ENCODE measurements around the gene TOP3A. TPM values are rescaled to one million over a fixed set of nuclear protein-coding genes. Genes with fewer than 3 reads are reported as not detected.

The TOP3A gene
- total RNA-seq, 1 experiment from 2014 or later, result 56.1 TPM

DNA sequence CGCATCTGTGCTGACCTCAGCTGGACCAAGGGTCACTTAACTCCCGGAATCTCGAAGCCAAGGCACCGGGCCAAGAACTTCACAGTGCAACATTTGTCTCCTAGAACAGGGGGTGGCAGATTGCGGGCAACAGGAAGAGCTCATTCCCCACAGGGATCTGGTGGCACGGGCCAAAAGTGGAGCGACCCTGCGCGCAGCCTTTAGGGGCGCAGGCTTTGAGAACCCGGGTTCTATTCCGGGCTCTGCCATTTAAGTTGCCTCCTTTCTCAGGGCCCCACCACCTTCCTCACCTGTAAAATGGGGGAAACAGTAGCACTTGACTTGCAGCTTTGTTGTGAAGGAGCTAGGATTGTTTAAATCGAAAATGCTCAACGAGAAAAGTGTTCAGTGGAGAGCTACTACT, 47.9 kb upstream of the TOP3A start:
- Mint-ChIP-seq H3K27me3 (ENCODE audit: low read depth) (no peaks in the 10 kb centered on the region), H3K36me3 (peaks cover 8% of the 10 kb centered on the region; the same call in 1 of the 2 replicates), H3K27ac (peak overlapping the region; percentile 27; the same call in 1 of the 2 replicates), H3K4me1 (peaks cover 12% of the 10 kb centered on the region), H3K4me3 (peak overlapping the region; percentile 84), H3K9me3 (no peaks in the 10 kb centered on the region)
- DNase-seq (ENCODE audit: low spot score) (no peak), ATAC-seq (peak; percentile 2; the same call in 1 of the 2 replicates)
- POLR2A ChIA-PET, result interaction anchor here (0.9 to 1.5 kb wide), 2 partner anchors 9 to 139 kb away, joined by 3 to 4 read pairs; no protein-coding TSS in a partner anchor
- TF ChIP-seq TP53 (CRISPR knock-in tag; IDR thresholded peaks at IDR 0.05) (no peak), ZNF138 (CRISPR knock-in tag; conservative IDR thresholded peaks at IDR 0.05) (no peak), SMAD4 (CRISPR knock-in tag; IDR thresholded peaks at IDR 0.05) (no peak), JAZF1 (CRISPR knock-in tag; IDR thresholded peaks at IDR 0.05) (no peak), NFYB (CRISPR knock-in tag; conservative IDR thresholded peaks at IDR 0.05; ENCODE audit: low read depth) (no peak), ZNF317 (CRISPR knock-in tag; IDR thresholded peaks at IDR 0.05; ENCODE audit: borderline replicate concordance, low read depth) (no peak), ZNF416 (CRISPR knock-in tag; IDR thresholded peaks at IDR 0.05) (no peak)
- TF ChIP-seq, protein P1, sequence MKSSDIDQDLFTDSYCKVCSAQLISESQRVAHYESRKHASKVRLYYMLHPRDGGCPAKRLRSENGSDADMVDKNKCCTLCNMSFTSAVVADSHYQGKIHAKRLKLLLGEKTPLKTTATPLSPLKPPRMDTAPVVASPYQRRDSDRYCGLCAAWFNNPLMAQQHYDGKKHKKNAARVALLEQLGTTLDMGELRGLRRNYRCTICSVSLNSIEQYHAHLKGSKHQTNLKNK (CRISPR knock-in tag; IDR thresholded peaks at IDR 0.05), result no peak
- CTCF ChIA-PET, result interaction anchor here (0.6 to 1.3 kb wide), 7 partner anchors 16 to 145 kb away, joined by 3 to 5 read pairs (median 4); partner anchors contain the start of gene TOP3A

DNA sequence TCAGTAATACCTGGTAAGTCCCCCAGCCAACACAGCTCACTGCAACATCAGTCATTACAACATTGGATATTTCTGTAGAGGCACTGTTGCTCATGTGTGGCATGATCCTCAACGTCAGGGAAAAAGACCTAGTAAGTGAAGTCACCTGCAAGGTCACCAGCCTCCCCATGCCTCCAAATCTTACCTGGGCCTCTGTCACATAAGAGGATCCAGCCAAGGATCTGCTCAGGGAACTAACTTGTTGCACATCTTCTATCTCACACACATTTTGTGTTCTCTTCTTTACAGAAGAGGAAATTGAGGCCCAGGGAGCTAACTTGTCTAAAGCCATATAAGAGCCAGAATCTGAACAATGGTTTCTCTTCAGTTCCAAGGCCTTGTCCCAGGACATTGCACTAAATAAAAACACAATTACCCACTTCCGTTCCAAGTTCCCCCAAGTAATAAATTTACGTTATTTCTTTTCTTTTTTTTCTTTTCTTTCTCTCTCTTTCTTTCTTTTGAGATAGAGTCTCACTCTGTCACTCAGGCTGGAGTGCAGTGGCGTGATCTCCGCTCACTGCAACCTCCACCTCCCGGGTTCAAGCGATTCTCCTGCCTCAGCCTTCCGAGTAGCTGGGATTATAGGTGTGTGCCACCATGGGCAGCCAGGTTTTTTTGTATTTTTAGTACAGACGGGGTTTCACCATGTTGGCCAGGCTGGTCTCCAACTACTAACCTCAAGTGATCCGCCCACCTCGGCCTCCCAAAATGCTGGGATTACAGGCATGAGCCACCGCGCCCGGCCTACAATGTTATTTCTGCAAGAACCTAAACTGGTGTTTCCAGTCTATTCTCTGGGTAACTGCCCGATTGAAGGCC, 47.3 kb upstream of the TOP3A start:
- Mint-ChIP-seq H3K9me3 (no peaks in the 10 kb centered on the region), H3K27me3 (ENCODE audit: low read depth) (no peaks in the 10 kb centered on the region), H3K36me3 (peaks cover 8% of the 10 kb centered on the region; the same call in 1 of the 2 replicates), H3K27ac (peak overlapping the region; percentile 19; the same call in 1 of the 2 replicates), H3K4me3 (peak overlapping the region; percentile 84), H3K4me1 (peaks cover 12% of the 10 kb centered on the region)
- no peak for DNase-seq (ENCODE audit: low spot score)
- CTCF ChIA-PET, result interaction anchor here (0.7 to 1.3 kb wide), 6 partner anchors 17 to 134 kb away, joined by 3 to 5 read pairs (median 4); partner anchors contain the start of gene TOP3A
- no peak for ATAC-seq
- POLR2A ChIA-PET, result interaction anchor here (1.5 kb wide), 1 partner anchor 138 kb away, joined by 4 read pairs; no protein-coding TSS in a partner anchor
- TF ChIP-seq NR2C2 (CRISPR knock-in tag; IDR thresholded peaks at IDR 0.05) (no peak), CREM (CRISPR knock-in tag; IDR thresholded peaks at IDR 0.05) (no peak)
- TF ChIP-seq, protein P2, sequence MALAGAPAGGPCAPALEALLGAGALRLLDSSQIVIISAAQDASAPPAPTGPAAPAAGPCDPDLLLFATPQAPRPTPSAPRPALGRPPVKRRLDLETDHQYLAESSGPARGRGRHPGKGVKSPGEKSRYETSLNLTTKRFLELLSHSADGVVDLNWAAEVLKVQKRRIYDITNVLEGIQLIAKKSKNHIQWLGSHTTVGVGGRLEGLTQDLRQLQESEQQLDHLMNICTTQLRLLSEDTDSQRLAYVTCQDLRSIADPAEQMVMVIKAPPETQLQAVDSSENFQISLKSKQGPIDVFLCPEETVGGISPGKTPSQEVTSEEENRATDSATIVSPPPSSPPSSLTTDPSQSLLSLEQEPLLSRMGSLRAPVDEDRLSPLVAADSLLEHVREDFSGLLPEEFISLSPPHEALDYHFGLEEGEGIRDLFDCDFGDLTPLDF (CRISPR knock-in tag; IDR thresholded peaks at IDR 0.05), result no peak

DNA sequence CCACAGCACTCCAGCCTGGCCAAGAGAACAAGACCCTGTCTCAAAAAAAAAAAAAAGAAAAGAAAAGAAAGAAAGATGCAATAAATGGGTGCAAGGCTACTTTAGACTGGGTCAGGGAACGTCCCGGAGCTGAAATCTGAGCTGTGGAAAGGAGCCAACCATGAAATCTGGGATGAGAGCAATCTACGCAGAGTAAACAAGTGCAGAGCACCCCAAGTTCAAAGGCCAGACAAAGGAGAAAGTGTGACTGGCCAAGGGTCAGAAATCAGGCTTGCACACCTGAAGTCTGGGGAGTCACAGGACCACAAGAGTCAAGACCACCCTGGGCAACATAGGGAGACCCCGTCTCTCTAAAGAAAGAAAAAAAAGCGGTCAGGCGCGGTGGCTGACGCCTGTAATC, 45.7 kb upstream of the TOP3A start:
- H3K4me1 Mint-ChIP-seq, result peaks cover 12% of the 10 kb centered on the region
- no peak for TF ChIP-seq SMAD3 (CRISPR knock-in tag; IDR thresholded peaks at IDR 0.05; ENCODE audit: borderline replicate concordance)
- TF ChIP-seq, protein P3, sequence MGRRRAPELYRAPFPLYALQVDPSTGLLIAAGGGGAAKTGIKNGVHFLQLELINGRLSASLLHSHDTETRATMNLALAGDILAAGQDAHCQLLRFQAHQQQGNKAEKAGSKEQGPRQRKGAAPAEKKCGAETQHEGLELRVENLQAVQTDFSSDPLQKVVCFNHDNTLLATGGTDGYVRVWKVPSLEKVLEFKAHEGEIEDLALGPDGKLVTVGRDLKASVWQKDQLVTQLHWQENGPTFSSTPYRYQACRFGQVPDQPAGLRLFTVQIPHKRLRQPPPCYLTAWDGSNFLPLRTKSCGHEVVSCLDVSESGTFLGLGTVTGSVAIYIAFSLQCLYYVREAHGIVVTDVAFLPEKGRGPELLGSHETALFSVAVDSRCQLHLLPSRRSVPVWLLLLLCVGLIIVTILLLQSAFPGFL (CRISPR knock-in tag; IDR thresholded peaks at IDR 0.05; ENCODE audit: borderline replicate concordance), result no peak
- TF ChIP-seq ATF1 (CRISPR knock-in tag; IDR thresholded peaks at IDR 0.05), result no peak
- TF ChIP-seq, protein P4, sequence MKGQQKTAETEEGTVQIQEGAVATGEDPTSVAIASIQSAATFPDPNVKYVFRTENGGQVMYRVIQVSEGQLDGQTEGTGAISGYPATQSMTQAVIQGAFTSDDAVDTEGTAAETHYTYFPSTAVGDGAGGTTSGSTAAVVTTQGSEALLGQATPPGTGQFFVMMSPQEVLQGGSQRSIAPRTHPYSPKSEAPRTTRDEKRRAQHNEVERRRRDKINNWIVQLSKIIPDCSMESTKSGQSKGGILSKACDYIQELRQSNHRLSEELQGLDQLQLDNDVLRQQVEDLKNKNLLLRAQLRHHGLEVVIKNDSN (CRISPR knock-in tag; IDR thresholded peaks at IDR 0.05), result no peak
- TF ChIP-seq ZNF423 (CRISPR knock-in tag; IDR thresholded peaks at IDR 0.05), result no peak
- TF ChIP-seq, protein P5, sequence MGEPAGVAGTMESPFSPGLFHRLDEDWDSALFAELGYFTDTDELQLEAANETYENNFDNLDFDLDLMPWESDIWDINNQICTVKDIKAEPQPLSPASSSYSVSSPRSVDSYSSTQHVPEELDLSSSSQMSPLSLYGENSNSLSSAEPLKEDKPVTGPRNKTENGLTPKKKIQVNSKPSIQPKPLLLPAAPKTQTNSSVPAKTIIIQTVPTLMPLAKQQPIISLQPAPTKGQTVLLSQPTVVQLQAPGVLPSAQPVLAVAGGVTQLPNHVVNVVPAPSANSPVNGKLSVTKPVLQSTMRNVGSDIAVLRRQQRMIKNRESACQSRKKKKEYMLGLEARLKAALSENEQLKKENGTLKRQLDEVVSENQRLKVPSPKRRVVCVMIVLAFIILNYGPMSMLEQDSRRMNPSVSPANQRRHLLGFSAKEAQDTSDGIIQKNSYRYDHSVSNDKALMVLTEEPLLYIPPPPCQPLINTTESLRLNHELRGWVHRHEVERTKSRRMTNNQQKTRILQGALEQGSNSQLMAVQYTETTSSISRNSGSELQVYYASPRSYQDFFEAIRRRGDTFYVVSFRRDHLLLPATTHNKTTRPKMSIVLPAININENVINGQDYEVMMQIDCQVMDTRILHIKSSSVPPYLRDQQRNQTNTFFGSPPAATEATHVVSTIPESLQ (CRISPR knock-in tag; IDR thresholded peaks at IDR 0.05), result no peak
- no peak for TF ChIP-seq JAZF1 (CRISPR knock-in tag; IDR thresholded peaks at IDR 0.05)
- TF ChIP-seq ZNF396 (CRISPR knock-in tag; IDR thresholded peaks at IDR 0.05; ENCODE audit: borderline replicate concordance), result no peak
- no peak for TF ChIP-seq PRRX2 (CRISPR knock-in tag; IDR thresholded peaks at IDR 0.05)
- TF ChIP-seq, protein P6, sequence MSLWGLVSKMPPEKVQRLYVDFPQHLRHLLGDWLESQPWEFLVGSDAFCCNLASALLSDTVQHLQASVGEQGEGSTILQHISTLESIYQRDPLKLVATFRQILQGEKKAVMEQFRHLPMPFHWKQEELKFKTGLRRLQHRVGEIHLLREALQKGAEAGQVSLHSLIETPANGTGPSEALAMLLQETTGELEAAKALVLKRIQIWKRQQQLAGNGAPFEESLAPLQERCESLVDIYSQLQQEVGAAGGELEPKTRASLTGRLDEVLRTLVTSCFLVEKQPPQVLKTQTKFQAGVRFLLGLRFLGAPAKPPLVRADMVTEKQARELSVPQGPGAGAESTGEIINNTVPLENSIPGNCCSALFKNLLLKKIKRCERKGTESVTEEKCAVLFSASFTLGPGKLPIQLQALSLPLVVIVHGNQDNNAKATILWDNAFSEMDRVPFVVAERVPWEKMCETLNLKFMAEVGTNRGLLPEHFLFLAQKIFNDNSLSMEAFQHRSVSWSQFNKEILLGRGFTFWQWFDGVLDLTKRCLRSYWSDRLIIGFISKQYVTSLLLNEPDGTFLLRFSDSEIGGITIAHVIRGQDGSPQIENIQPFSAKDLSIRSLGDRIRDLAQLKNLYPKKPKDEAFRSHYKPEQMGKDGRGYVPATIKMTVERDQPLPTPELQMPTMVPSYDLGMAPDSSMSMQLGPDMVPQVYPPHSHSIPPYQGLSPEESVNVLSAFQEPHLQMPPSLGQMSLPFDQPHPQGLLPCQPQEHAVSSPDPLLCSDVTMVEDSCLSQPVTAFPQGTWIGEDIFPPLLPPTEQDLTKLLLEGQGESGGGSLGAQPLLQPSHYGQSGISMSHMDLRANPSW (CRISPR knock-in tag; conservative IDR thresholded peaks at IDR 0.05; ENCODE audit: low read depth), result no peak
- no peak for TF ChIP-seq NR1H2 (CRISPR knock-in tag; IDR thresholded peaks at IDR 0.05)

More for the DNA sequence above, 45.7 kb upstream of the TOP3A start:
- ATAC-seq (no peak), DNase-seq (ENCODE audit: low spot score) (no peak)
- CTCF ChIA-PET, result no interaction called here
- Mint-ChIP-seq H3K27me3 (ENCODE audit: low read depth) (no peaks in the 10 kb centered on the region), H3K9me3 (no peaks in the 10 kb centered on the region), H3K4me3 (no peak overlapping the region), H3K36me3 (peaks cover 19% of the 10 kb centered on the region), H3K27ac (no peak overlapping the region)
- POLR2A ChIA-PET, result interaction anchor here (0.7 kb wide), 1 partner anchor 11 kb away, joined by 6 read pairs; no protein-coding TSS in a partner anchor

All from WTC11 (cell line).